Mesothelial cell of epicardium (in vitro differentiated cells): ENCODE results near the gene COG8. TPM values are rescaled to one million over a fixed set of nuclear protein-coding genes. Genes with fewer than 3 reads are reported as not detected.

Experiments
- DNase-seq, 2 experiments: peaks; one replicate each; pipeline ENCODE4 v3.0.0; 2021; ENCODE audit warnings: low spot score in 2 of 2; ENCODE audit not compliant: unreplicated experiment in 2 of 2
- H3K27ac Mint-ChIP-seq: 2 replicates; pipeline ENCODE4 v1.8.0; 2021; ENCODE audit warnings: mixed read lengths
- H3K27me3 Mint-ChIP-seq: 2 replicates; pipeline ENCODE4 v1.8.0; 2021; ENCODE audit warnings: low read depth, mixed read lengths
- H3K36me3 Mint-ChIP-seq: 2 replicates; pipeline ENCODE4 v1.8.0; 2021; ENCODE audit warnings: mixed read lengths
- H3K4me1 Mint-ChIP-seq: 2 replicates; pipeline ENCODE4 v1.8.0; 2021; ENCODE audit warnings: mixed read lengths
- H3K4me3 Mint-ChIP-seq: 2 replicates; pipeline ENCODE4 v1.8.0; 2021; ENCODE audit warnings: mild to moderate bottlenecking, moderate library complexity, mixed read lengths
- H3K9me3 Mint-ChIP-seq: 2 replicates; pipeline ENCODE4 v1.8.0; 2021; ENCODE audit warnings: mixed read lengths
- total RNA-seq: library from RNA; stranded (reverse); gene quantifications from 3 replicates; pipeline ENCODE4 v1.2.1, GENCODE V29; 2021
- TF ChIP-seq, protein P1 (sequence below): fragments of 200-600 bp; sonication (generic); IDR thresholded peaks from one replicate; pipeline ENCODE4 v1.5.0; 2021; ENCODE audit warnings: antibody characterized with exemption; ENCODE audit not compliant: unreplicated experiment

COG8 gene
- total RNA-seq, 1 donor from 2014 or later, result 49.4 TPM

GRCh38 chr16:69378760-69379159 lies 39.4 kb upstream of the COG8 start:
- TF ChIP-seq, protein P1, sequence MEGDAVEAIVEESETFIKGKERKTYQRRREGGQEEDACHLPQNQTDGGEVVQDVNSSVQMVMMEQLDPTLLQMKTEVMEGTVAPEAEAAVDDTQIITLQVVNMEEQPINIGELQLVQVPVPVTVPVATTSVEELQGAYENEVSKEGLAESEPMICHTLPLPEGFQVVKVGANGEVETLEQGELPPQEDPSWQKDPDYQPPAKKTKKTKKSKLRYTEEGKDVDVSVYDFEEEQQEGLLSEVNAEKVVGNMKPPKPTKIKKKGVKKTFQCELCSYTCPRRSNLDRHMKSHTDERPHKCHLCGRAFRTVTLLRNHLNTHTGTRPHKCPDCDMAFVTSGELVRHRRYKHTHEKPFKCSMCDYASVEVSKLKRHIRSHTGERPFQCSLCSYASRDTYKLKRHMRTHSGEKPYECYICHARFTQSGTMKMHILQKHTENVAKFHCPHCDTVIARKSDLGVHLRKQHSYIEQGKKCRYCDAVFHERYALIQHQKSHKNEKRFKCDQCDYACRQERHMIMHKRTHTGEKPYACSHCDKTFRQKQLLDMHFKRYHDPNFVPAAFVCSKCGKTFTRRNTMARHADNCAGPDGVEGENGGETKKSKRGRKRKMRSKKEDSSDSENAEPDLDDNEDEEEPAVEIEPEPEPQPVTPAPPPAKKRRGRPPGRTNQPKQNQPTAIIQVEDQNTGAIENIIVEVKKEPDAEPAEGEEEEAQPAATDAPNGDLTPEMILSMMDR, result no peak
- Mint-ChIP-seq H3K4me1 (no peaks in the 10 kb centered on the region), H3K27ac (no peak overlapping the region), H3K4me3 (no peak overlapping the region), H3K36me3 (peaks cover 37% of the 10 kb centered on the region), H3K9me3 (no peaks in the 10 kb centered on the region), H3K27me3 (no peaks in the 10 kb centered on the region)
- no peak for DNase-seq

DNA sequence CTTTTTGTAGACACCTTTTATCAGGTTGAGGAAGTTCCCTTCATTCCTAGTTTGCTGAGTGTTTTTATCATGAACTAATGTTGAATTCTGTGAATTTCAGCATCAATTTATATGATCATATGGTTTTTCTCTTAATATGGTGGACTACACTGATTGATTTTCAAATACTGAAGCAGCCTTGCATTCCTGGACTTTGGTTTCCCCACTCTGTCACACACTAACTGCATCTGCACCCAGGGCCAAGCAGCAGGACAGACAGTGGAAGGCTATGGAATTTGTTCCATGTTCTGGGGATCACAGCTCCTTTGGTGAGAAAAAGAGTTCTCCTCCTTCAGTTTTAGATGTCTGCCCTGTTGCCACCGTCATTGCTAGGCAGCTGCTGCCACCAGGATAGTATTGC lies 38.7 kb upstream of the COG8 start:
- Mint-ChIP-seq H3K36me3 (peaks cover 38% of the 10 kb centered on the region), H3K9me3 (no peaks in the 10 kb centered on the region), H3K27me3 (no peaks in the 10 kb centered on the region), H3K27ac (no peak overlapping the region), H3K4me1 (no peaks in the 10 kb centered on the region), H3K4me3 (no peak overlapping the region)
- no peak for DNase-seq
- TF ChIP-seq, protein P1, result no peak

GRCh38 chr16:69376393-69377059 lies 37.2 kb upstream of the COG8 start:
- DNase-seq, result no peak
- peaks cover 32% of the 10 kb centered on the region for H3K36me3 Mint-ChIP-seq
- no peaks in the 10 kb centered on the region for H3K4me1 Mint-ChIP-seq
- TF ChIP-seq, protein P1, result no peak
- H3K27me3 Mint-ChIP-seq, result no peaks in the 10 kb centered on the region
- H3K9me3 Mint-ChIP-seq, result no peaks in the 10 kb centered on the region
- H3K27ac Mint-ChIP-seq, result no peak overlapping the region
- no peak overlapping the region for H3K4me3 Mint-ChIP-seq

DNA sequence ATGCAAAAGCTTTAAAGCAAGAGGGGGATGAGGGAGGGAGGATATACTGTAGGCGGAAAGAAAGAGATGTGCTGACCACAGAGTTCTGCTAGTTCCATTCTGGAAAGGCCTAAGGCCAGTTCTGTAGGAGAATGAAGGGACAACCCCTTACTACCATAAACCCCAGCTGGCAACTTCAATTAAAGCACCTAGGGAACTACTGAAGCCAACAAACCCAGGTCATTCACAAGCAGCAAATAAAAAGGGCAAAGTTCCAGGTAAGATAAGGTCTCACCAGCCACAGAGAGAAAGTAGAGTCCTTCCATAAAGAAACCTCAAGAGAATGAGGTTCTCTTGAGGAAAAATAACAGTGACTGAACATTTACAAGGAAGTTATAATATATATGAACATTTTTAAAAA lies 33.7 kb upstream of the COG8 start:
- Mint-ChIP-seq H3K27me3 (no peaks in the 10 kb centered on the region), H3K27ac (no peak overlapping the region), H3K36me3 (peaks cover 44% of the 10 kb centered on the region), H3K4me1 (no peaks in the 10 kb centered on the region), H3K9me3 (no peaks in the 10 kb centered on the region), H3K4me3 (no peak overlapping the region)
- no peak for DNase-seq
- TF ChIP-seq, protein P1, result no peak

- no peak overlapping the region for H3K27ac Mint-ChIP-seq
- H3K4me3 Mint-ChIP-seq, result no peak overlapping the region
- H3K36me3 Mint-ChIP-seq, result peaks cover 45% of the 10 kb centered on the region
- H3K9me3 Mint-ChIP-seq, result no peaks in the 10 kb centered on the region
- no peak for DNase-seq
- TF ChIP-seq, protein P1, result no peak
- H3K4me1 Mint-ChIP-seq, result no peaks in the 10 kb centered on the region
- no peaks in the 10 kb centered on the region for H3K27me3 Mint-ChIP-seq
Measured at GRCh38 chr16:69371564-69371963, 32.2 kb upstream of the COG8 start.

DNA sequence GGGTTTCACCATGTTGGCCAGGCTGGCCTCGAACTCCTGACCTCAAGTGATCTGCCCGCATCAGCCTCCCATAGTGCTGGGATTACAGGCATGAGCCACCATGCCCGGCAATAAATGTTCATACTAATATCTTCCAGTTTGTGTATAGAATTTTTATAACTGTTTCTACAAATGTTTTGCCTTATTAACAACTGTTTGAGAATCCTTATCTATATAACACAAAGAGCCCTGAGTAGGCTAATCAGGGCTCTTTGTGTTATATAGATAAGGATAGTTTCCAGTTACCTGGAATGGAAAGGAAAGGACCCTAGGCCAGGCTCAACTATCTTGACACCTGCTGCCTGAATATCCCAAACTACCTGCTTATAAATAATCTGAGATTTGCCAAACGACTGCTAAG lies 29.5 kb upstream of the COG8 start:
- H3K4me3 Mint-ChIP-seq, result no peak overlapping the region
- H3K27ac Mint-ChIP-seq, result no peak overlapping the region
- DNase-seq, result no peak
- TF ChIP-seq, protein P1, result no peak
- H3K36me3 Mint-ChIP-seq, result peaks cover 50% of the 10 kb centered on the region
- H3K27me3 Mint-ChIP-seq, result no peaks in the 10 kb centered on the region
- H3K4me1 Mint-ChIP-seq, result no peaks in the 10 kb centered on the region
- H3K9me3 Mint-ChIP-seq, result no peaks in the 10 kb centered on the region
